ENCODE measurements around the gene WAC. TPM values are rescaled to one million over a fixed set of nuclear protein-coding genes. Genes with fewer than 3 reads are reported as not detected.

WAC gene
- total RNA-seq, 2 donors from 2014 or later, result 133 TPM

DNA sequence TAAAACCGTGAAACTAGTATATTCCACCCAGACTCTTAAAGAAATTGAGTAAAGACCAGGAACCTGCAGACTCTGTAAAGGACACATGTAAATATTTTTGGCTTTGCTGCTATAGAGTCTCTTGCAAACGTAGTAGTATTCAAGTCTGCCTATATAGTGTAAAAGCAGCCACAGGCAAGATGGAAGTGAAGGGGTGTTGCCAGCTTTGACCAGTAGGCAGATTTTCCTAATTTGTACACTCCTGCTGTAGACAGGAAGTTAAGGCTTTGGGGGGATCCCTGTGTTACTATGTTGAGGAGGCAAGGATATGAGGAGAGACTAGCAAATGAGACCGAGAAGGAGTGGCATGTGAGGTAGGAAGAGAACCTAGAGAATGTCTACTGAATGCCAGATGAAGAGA, 27.7 kb downstream of the WAC start:
- Mint-ChIP-seq H3K27ac (peak overlapping the region; percentile 47), H3K4me3 (no peak overlapping the region)
- no peak for DNase-seq

DNA sequence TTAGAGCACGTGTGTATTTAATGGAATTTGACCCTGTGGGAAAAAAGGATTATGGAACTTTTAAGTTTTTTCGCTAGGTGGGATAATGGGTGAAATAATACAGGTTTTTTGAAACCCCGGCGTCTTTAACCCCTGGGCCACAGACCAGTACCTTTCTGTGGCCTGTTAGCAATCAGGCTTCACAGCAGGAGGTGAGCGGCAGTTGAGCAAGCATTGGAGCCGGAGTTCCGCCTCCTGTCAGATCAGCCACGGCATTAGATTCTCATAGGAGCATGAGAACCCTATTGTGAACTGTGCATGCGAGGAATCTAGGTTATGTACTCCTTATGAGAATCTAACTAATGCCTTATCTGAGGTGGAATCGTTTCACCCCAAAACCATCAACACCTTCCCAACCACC, 28.6 kb downstream of the WAC start:
- Mint-ChIP-seq H3K27ac (peak overlapping the region; percentile 28), H3K4me3 (no peak overlapping the region), H3K4me1 (peaks cover 28% of the 10 kb centered on the region), H3K9me3 (no peaks in the 10 kb centered on the region), H3K27me3 (ENCODE audit: insufficient read depth) (no peaks in the 10 kb centered on the region), H3K36me3 (ENCODE audit: low read depth) (peaks cover 56% of the 10 kb centered on the region)
- DNase-seq, result peak; percentile 67
- no peak overlapping the region for H3K27ac ChIP-seq (ENCODE audit: low read depth, low read length)
- no peak overlapping the region for H3K9ac ChIP-seq (ENCODE audit: extremely low read depth, low read length, poor library complexity, severe bottlenecking)
- peaks cover 72% of the 10 kb centered on the region for H3K36me3 ChIP-seq (ENCODE audit: control insufficient read depth, insufficient read depth, low read length)
- no peaks in the 10 kb centered on the region for H3K27me3 ChIP-seq (ENCODE audit: control insufficient read depth, insufficient read depth, low read length, poor library complexity, severe bottlenecking)
- peaks cover 7% of the 10 kb centered on the region for H3K4me1 ChIP-seq (ENCODE audit: control insufficient read depth, insufficient read depth, low read length)
- 91% methylated on average over 9 of the region's 10 CpGs for WGBS, 2 experiments (ENCODE audit: insufficient coverage in 1 of 2, insufficient read length in 1 of 2)
- TF ChIP-seq, protein P1, sequence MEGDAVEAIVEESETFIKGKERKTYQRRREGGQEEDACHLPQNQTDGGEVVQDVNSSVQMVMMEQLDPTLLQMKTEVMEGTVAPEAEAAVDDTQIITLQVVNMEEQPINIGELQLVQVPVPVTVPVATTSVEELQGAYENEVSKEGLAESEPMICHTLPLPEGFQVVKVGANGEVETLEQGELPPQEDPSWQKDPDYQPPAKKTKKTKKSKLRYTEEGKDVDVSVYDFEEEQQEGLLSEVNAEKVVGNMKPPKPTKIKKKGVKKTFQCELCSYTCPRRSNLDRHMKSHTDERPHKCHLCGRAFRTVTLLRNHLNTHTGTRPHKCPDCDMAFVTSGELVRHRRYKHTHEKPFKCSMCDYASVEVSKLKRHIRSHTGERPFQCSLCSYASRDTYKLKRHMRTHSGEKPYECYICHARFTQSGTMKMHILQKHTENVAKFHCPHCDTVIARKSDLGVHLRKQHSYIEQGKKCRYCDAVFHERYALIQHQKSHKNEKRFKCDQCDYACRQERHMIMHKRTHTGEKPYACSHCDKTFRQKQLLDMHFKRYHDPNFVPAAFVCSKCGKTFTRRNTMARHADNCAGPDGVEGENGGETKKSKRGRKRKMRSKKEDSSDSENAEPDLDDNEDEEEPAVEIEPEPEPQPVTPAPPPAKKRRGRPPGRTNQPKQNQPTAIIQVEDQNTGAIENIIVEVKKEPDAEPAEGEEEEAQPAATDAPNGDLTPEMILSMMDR (conservative IDR thresholded peaks at IDR 0.05), result no peak
- H3K4me3 ChIP-seq (ENCODE audit: low read length), result no peak overlapping the region
- no peaks in the 10 kb centered on the region for H3K9me3 ChIP-seq (ENCODE audit: control insufficient read depth, low read length)

More for the DNA sequence above, 27.7 kb downstream of the WAC start:
- H3K4me3 ChIP-seq (ENCODE audit: low read length), result no peak overlapping the region
- H3K27me3 ChIP-seq (ENCODE audit: control insufficient read depth, insufficient read depth, low read length, poor library complexity, severe bottlenecking), result no peaks in the 10 kb centered on the region
- H3K36me3 ChIP-seq (ENCODE audit: control insufficient read depth, insufficient read depth, low read length), result peaks cover 72% of the 10 kb centered on the region
- Mint-ChIP-seq H3K9me3 (no peaks in the 10 kb centered on the region), H3K36me3 (ENCODE audit: low read depth) (peaks cover 61% of the 10 kb centered on the region), H3K27me3 (ENCODE audit: insufficient read depth) (no peaks in the 10 kb centered on the region), H3K4me1 (peaks cover 28% of the 10 kb centered on the region)
- H3K9me3 ChIP-seq (ENCODE audit: control insufficient read depth, low read length), result no peaks in the 10 kb centered on the region
- TF ChIP-seq, protein P1 (conservative IDR thresholded peaks at IDR 0.05), result no peak
- H3K9ac ChIP-seq (ENCODE audit: extremely low read depth, low read length, poor library complexity, severe bottlenecking), result no peak overlapping the region
- peak overlapping the region; percentile 14 for H3K27ac ChIP-seq (ENCODE audit: low read depth, low read length)
- WGBS, 2 experiments (ENCODE audit: insufficient coverage in 1 of 2, insufficient read length in 1 of 2), result 92 to 95% methylated on average over 3 of the region's 3 CpGs
- H3K4me1 ChIP-seq (ENCODE audit: control insufficient read depth, insufficient read depth, low read length), result peaks cover 7% of the 10 kb centered on the region

DNA sequence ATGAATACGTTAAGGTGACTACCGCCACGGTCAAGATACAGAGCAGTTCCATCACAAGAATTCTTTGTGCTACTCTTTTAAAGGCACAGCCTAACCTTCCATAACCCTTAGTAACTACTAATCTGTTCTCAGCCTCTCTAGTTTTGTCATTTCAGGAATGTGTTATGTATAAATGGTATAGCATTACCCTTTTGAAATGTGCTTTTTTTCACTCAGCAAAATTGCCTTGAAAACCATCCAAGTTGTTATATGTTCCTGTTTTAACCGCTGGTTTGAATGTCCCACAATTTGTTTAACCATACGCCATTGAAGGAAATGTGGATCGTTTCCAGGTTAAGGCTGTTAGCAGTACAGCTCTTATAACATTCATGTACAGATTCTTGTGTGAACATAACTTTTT, 32.0 kb downstream of the WAC start:
- Histone ChIP-seq H3K4me1 (ENCODE audit: control insufficient read depth, insufficient read depth, low read length) (peaks cover 2% of the 10 kb centered on the region), H3K27me3 (ENCODE audit: control insufficient read depth, insufficient read depth, low read length, poor library complexity, severe bottlenecking) (no peaks in the 10 kb centered on the region), H3K27ac (ENCODE audit: low read depth, low read length) (no peak overlapping the region), H3K36me3 (ENCODE audit: control insufficient read depth, insufficient read depth, low read length) (peaks cover 86% of the 10 kb centered on the region), H3K9me3 (ENCODE audit: control insufficient read depth, low read length) (no peaks in the 10 kb centered on the region), H3K9ac (ENCODE audit: extremely low read depth, low read length, poor library complexity, severe bottlenecking) (no peak overlapping the region), H3K4me3 (ENCODE audit: low read length) (no peak overlapping the region)
- DNase-seq, result no peak
- Mint-ChIP-seq H3K27me3 (ENCODE audit: insufficient read depth) (no peaks in the 10 kb centered on the region), H3K4me1 (peaks cover 13% of the 10 kb centered on the region), H3K9me3 (no peaks in the 10 kb centered on the region), H3K4me3 (no peak overlapping the region), H3K27ac (peak overlapping the region; percentile 67), H3K36me3 (ENCODE audit: low read depth) (peaks cover 63% of the 10 kb centered on the region)
- 82 to 90% methylated on average over 6 of the region's 6 CpGs for WGBS, 2 experiments (ENCODE audit: insufficient coverage in 1 of 2, insufficient read length in 1 of 2)
- TF ChIP-seq, protein P1 (conservative IDR thresholded peaks at IDR 0.05), result no peak

Measured in endodermal cell (in vitro differentiated cells).